Measurements from ENCODE around the gene WDR86.

DNA sequence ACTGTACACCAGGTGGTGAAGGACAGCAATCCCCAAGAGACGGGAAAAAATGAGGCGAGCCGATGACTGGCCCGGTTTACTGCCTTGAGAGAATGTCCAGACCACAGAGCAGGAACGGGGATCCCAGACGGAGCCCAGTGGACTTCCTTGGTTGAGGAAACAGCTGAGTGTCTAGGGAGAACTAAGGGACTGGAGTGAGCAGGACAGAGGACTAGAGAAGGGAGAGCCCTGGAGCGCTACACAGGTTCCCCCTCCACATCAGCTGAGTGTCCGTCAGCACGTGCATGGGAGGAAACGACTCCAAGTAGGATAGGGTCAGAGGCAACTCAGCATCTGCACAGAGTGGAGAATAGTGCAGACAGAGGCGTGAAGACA is 7.1 kb upstream of the WDR86 start:
- TF ChIP-seq EZH2phosphoT487 (IDR thresholded peaks at IDR 0.05; ENCODE audit: insufficient read depth, low read depth): no peak
- no peak for TF ChIP-seq EZH2 (IDR thresholded peaks at IDR 0.05; ENCODE audit: insufficient read depth, poor library complexity, severe bottlenecking)
